CD14-positive monocyte (primary cell): ENCODE measurements around the gene SOS1. TPM values are rescaled to one million over a fixed set of nuclear protein-coding genes. Genes with fewer than 3 reads are reported as not detected.
"Not testable (repeated sequence)": the region's sequence is repeated elsewhere in the genome, so short reads cannot be mapped to it uniquely, and the experiment has no call there.

Source experiments
- DNase-seq, 3 donors: peaks; one replicate each; pipeline ENCODE4 v3.0.0-alpha.2; 2011 to 2022
- H2AFZ ChIP-seq: 2 replicates; pipeline ENCODE4 v1.6.0; 2012; ENCODE audit warnings: mild to moderate bottlenecking, low read depth, low read length, inconsistent platforms; ENCODE audit not compliant: insufficient read depth, poor library complexity, severe bottlenecking
- H3K27ac ChIP-seq, 2 donors: 1 replicate in 1 of 2; 2 replicates in 1 of 2; pipeline ENCODE4 v1.5.1; 2012 to 2013; ENCODE audit warnings: low read length in 2 of 2, control low read depth in 1 of 2, inconsistent platforms in 1 of 2, low read depth in 1 of 2, mild to moderate bottlenecking in 1 of 2
- H3K27me3 ChIP-seq, 2 donors: one replicate each; pipeline versions ENCODE4 v1.6.0 to v1.6.1; 2011 to 2013; ENCODE audit warnings: low read length in 2 of 2; ENCODE audit not compliant: control insufficient read depth in 2 of 2, insufficient read depth in 2 of 2
- H3K36me3 ChIP-seq, 2 donors: replicated peaks in 1 of 2; 1 replicate in 1 of 2; 2 replicates in 1 of 2; pipeline versions ENCODE4 v1.5.1 to v1.6.1; 2012 to 2013; ENCODE audit warnings: low read length in 2 of 2, control low read depth in 1 of 2, inconsistent platforms in 1 of 2, mild to moderate bottlenecking in 1 of 2; ENCODE audit not compliant: insufficient read depth in 2 of 2, control insufficient read depth in 1 of 2
- H3K4me1 ChIP-seq, 2 donors: 1 replicate in 1 of 2; 2 replicates in 1 of 2; pipeline versions ENCODE4 v1.5.1 to v1.6.1; 2012 to 2013; ENCODE audit warnings: low read length in 2 of 2, control low read depth in 1 of 2, inconsistent platforms in 1 of 2, mild to moderate bottlenecking in 1 of 2, moderate library complexity in 1 of 2; ENCODE audit not compliant: insufficient read depth in 2 of 2, control insufficient read depth in 1 of 2
- H3K4me2 ChIP-seq: replicated peaks from 2 replicates; pipeline ENCODE3; 2012; ENCODE audit warnings: low read length, moderate library complexity, mild to moderate bottlenecking; ENCODE audit not compliant: poor library complexity, severe bottlenecking; ENCODE audit errors: extremely low read depth
- H3K4me3 ChIP-seq, 3 experiments: fragments of 200-600 bp in 1 of 3; sonication (generic) in 1 of 3; replicated peaks in 1 of 3; 1 replicate in 2 of 3; 2 replicates in 1 of 3; pipeline ENCODE4 v1.5.1; 2011 to 2013; ENCODE audit warnings: low read length in 3 of 3, mild to moderate bottlenecking in 3 of 3, control low read depth in 2 of 3, low read depth in 2 of 3, inconsistent platforms in 1 of 3, moderate library complexity in 1 of 3
- H3K79me2 ChIP-seq: 2 replicates; pipeline ENCODE4 v1.6.0; 2012; ENCODE audit warnings: mild to moderate bottlenecking, control low read depth, inconsistent platforms, low read length, moderate library complexity; ENCODE audit not compliant: insufficient read depth
- H3K9ac ChIP-seq: 2 replicates; pipeline ENCODE4 v1.6.0; 2017; ENCODE audit warnings: low read length, mild to moderate bottlenecking; ENCODE audit not compliant: insufficient read depth, poor library complexity, severe bottlenecking
- H3K9me3 ChIP-seq, 2 donors: replicated peaks in 1 of 2; 1 replicate in 1 of 2; 2 replicates in 1 of 2; pipeline versions ENCODE4 v1.5.1 to v1.6.1; 2012 to 2013; ENCODE audit warnings: low read length in 2 of 2, control low read depth in 1 of 2; ENCODE audit not compliant: control insufficient read depth in 1 of 2, insufficient read depth in 1 of 2
- H4K20me1 ChIP-seq: 2 replicates; pipeline ENCODE4 v1.6.0; 2012; ENCODE audit warnings: mild to moderate bottlenecking, low read length, control low read depth, moderate library complexity; ENCODE audit not compliant: insufficient read depth
- H3K27ac Mint-ChIP-seq, 7 donors: one replicate each; pipeline ENCODE4 v1.8.0; 2020; ENCODE audit warnings: mild to moderate bottlenecking in 7 of 7, mixed read lengths in 7 of 7, moderate library complexity in 6 of 7, inconsistent platforms in 2 of 7
- H3K27me3 Mint-ChIP-seq, 3 donors: one replicate each; pipeline ENCODE4 v1.8.0; 2021 to 2022; ENCODE audit warnings: low read depth in 3 of 3, mild to moderate bottlenecking in 3 of 3, mixed read lengths in 3 of 3, moderate library complexity in 3 of 3, inconsistent platforms in 1 of 3
- H3K36me3 Mint-ChIP-seq, 2 donors: one replicate each; pipeline ENCODE4 v1.8.0; 2020; ENCODE audit warnings: mixed read lengths in 2 of 2, inconsistent platforms in 1 of 2, mild to moderate bottlenecking in 1 of 2
- H3K4me1 Mint-ChIP-seq: one replicate; pipeline ENCODE4 v1.8.0; 2020; ENCODE audit warnings: mild to moderate bottlenecking, mixed read lengths
- H3K4me3 Mint-ChIP-seq, 2 donors: one replicate each; pipeline ENCODE4 v1.8.0; 2020; ENCODE audit warnings: mild to moderate bottlenecking in 2 of 2, mixed read lengths in 2 of 2, moderate library complexity in 1 of 2
- H3K9me3 Mint-ChIP-seq, 7 donors: one replicate each; pipeline ENCODE4 v1.8.0; 2020 to 2022; ENCODE audit warnings: mixed read lengths in 7 of 7, mild to moderate bottlenecking in 6 of 7, moderate library complexity in 6 of 7, inconsistent platforms in 2 of 7
- WGBS: methylation state at CpG from one replicate; pipeline ENCODE4 v1.1.5; 2013; ENCODE audit warnings: missing lambda C conversion rate; ENCODE audit not compliant: insufficient coverage; 5-methylcytosine and 5-hydroxymethylcytosine counted together
- intact Hi-C, 2 donors: fragments of 100-400 bp; cut with micrococcal nuclease; formaldehyde crosslinking; loops; one replicate each; pipeline versions ENCODE4 v1.15.0 to v1.15.1; 2023
- polyA plus RNA-seq, 3 donors: library from polyadenylated mRNA; depleted of rRNA in 1 of 3; unstranded in 2 of 3; stranded (reverse) in 1 of 3; fragments of 300-500 nt in 2 of 3; fragments of >200 nt in 1 of 3; fragmentation: Illumina TruSeq in 2 of 3; gene quantifications; 1 replicate in 2 of 3; 2 replicates in 1 of 3; pipeline ENCODE4 v1.2.3, GENCODE V29; 2012 to 2021
- TF ChIP-seq, protein P1 (sequence below): fragments of 200-600 bp; IDR thresholded peaks from one replicate; pipeline ENCODE4 v1.8.0; 2022; ENCODE audit warnings: antibody characterized with exemption, mild to moderate bottlenecking

SOS1 gene
- polyA plus RNA-seq, 3 donors: 5.3 to 15.6 (median 7.7) TPM

DNA sequence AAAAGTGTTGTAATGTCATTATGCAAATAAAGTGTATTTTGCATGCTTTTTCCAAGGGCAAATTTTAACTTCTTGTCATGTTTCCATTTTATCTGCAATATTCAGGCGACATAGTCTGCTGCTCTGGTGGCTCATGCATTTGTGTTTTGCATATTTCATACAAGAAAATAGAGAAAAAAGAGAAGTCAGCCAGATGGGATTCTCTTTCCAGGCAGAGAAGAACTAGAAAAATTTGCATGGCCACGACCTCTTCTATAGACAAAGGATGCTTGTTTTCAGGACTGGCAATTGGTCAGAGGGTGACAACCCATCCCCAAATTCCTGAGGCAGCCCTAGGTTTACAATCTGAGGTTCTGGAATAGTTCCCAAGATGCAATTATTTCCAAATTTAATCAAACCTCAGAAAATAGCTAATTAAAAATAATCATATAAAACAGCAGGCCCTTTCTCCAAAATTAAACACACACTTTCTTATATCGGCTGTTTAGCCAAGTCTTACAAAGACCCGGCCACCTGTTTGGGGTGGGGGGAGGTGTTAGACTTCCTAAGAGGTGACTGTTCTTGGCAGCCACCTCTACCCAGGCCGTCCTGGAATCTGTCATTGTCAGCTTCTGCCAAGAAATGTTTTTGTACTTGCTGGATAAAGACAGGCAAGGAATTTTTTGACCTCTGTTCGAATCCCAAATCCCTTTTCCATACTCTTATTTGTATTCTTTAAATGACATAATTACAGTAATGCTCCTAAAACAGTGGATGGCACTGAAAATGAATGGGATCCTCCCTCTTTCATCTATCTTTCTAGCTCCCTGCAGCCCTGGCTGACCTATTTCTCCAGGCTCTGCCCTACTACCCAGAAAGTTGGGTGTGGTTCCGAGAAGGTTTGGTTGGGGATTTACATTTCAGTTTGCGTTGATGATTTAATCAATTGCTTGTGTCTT lies 20.8 kb upstream of the SOS1 start:
- peaks cover 49 to 56% of the 10 kb centered on the region in 2 donors for H3K4me1 ChIP-seq
- H2AFZ ChIP-seq: no peak overlapping the region
- H3K27me3 ChIP-seq: no peaks in the 10 kb centered on the region
- Mint-ChIP-seq H3K9me3 (peaks cover 0 to 5% (median 0%) of the 10 kb centered on the region in 7 donors), H3K27ac (peak overlapping the region in 6 of 7 donors; percentile 41 to 81 (median 74)), H3K27me3 (no peaks in the 10 kb centered on the region), H3K36me3 (no peaks in the 10 kb centered on the region), H3K4me3 (peak overlapping the region in 1 of 2 donors; percentile 22), H3K4me1 (peaks cover 53% of the 10 kb centered on the region)
- TF ChIP-seq, protein P1, sequence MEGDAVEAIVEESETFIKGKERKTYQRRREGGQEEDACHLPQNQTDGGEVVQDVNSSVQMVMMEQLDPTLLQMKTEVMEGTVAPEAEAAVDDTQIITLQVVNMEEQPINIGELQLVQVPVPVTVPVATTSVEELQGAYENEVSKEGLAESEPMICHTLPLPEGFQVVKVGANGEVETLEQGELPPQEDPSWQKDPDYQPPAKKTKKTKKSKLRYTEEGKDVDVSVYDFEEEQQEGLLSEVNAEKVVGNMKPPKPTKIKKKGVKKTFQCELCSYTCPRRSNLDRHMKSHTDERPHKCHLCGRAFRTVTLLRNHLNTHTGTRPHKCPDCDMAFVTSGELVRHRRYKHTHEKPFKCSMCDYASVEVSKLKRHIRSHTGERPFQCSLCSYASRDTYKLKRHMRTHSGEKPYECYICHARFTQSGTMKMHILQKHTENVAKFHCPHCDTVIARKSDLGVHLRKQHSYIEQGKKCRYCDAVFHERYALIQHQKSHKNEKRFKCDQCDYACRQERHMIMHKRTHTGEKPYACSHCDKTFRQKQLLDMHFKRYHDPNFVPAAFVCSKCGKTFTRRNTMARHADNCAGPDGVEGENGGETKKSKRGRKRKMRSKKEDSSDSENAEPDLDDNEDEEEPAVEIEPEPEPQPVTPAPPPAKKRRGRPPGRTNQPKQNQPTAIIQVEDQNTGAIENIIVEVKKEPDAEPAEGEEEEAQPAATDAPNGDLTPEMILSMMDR: no peak
- peak overlapping the region; percentile 49 for H3K4me2 ChIP-seq
- no peaks in the 10 kb centered on the region for H4K20me1 ChIP-seq
- no peaks in the 10 kb centered on the region for H3K79me2 ChIP-seq
- H3K4me3 ChIP-seq: peak overlapping the region in 1 of 3 experiments; percentile 34
- H3K27ac ChIP-seq: peak overlapping the region in 1 of 2 donors; percentile 50
- 0% methylated on average over 1 of the region's 8 CpGs for WGBS
- no peaks in the 10 kb centered on the region for H3K9me3 ChIP-seq
- no peak overlapping the region for H3K9ac ChIP-seq
- DNase-seq: peak in 2 of 3 donors; percentile 12 to 14
- H3K36me3 ChIP-seq: no peaks in the 10 kb centered on the region
- intact Hi-C loops: no loop called here

DNA sequence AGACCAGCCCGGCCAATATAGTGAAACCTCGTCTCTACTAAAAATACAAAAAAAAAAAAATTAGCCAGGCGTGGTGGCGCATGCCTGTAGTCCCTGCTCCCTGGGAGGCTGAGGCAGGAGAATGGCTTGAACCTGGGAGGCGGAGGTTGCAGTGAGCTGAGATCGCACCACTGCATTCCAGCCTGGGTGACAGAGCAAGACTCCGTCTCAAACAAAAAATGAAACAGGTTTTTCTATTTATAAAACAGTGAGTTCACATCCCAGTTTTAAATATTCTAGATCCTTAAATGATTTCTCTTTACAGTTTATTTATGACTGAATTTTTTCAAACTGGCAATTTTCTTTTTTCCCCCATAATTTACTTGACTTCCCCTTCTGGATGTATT lies 20.1 kb upstream of the SOS1 start:
- DNase-seq, H3K27me3 Mint-ChIP-seq, H3K36me3 Mint-ChIP-seq, H3K27me3 ChIP-seq, H3K36me3 ChIP-seq, H2AFZ ChIP-seq, H3K9ac ChIP-seq, intact Hi-C loops, H3K9me3 Mint-ChIP-seq, H4K20me1 ChIP-seq, H3K79me2 ChIP-seq, H3K9me3 ChIP-seq: not testable (repeated sequence)
- H3K4me1 Mint-ChIP-seq: peaks cover 56% of the 10 kb centered on the region
- peak overlapping the region; percentile 49 to 50 for H3K27ac ChIP-seq
- H3K4me2 ChIP-seq: peak overlapping the region; percentile 49
- peak overlapping the region in 1 of 3 experiments; percentile 34 for H3K4me3 ChIP-seq
- H3K27ac Mint-ChIP-seq: peak overlapping the region; percentile 68 to 83 (median 76)
- peaks cover 49 to 56% of the 10 kb centered on the region in 2 donors for H3K4me1 ChIP-seq
- 100% methylated on average over 2 of the region's 7 CpGs for WGBS
- peak overlapping the region; percentile 22 to 29 for H3K4me3 Mint-ChIP-seq
